WTC11 (cell line): Measurements from ENCODE around the gene RAC2. TPM values are rescaled to one million over a fixed set of nuclear protein-coding genes. Genes with fewer than 3 reads are reported as not detected.

ENCODE experiments used
- ATAC-seq: fragments of 200-7000 bp; cut with Tn5 transposase; 2 replicates; pipeline ENCODE4 v1.10.0; 2021; ENCODE audit warnings: mild to moderate bottlenecking, moderate library complexity
- CTCF ChIA-PET: fragments of 300-600 bp; sonication (Branson Sonifier 250); formaldehyde crosslinking; loops from one replicate; lab custom pipeline; 2021; ENCODE audit warnings: antibody characterized with exemption; lab: Charles Lee
- POLR2A ChIA-PET: fragments of 350-600 bp; sonication (Branson Sonifier 250); formaldehyde crosslinking; loops from one replicate; lab custom pipeline; 2021; ENCODE audit warnings: antibody characterized with exemption; lab: Charles Lee
- DNase-seq: peaks from one replicate; pipeline ENCODE4 v3.0.0; 2021; ENCODE audit warnings: low spot score
- H3K27ac Mint-ChIP-seq: 2 replicates; pipeline ENCODE4 v1.8.0; 2021; ENCODE audit warnings: mixed read lengths
- H3K27me3 Mint-ChIP-seq: 2 replicates; pipeline ENCODE4 v1.8.0; 2021; ENCODE audit warnings: low read depth, mild to moderate bottlenecking, moderate library complexity, mixed read lengths
- H3K36me3 Mint-ChIP-seq: 2 replicates; pipeline ENCODE4 v1.8.0; 2021; ENCODE audit warnings: mixed read lengths
- H3K4me1 Mint-ChIP-seq: 2 replicates; pipeline ENCODE4 v1.8.0; 2022; ENCODE audit warnings: mixed read lengths
- H3K4me3 Mint-ChIP-seq: 2 replicates; pipeline ENCODE4 v1.8.0; 2021; ENCODE audit warnings: mild to moderate bottlenecking, moderate library complexity, mixed read lengths
- H3K9me3 Mint-ChIP-seq: 2 replicates; pipeline ENCODE4 v1.8.0; 2021; ENCODE audit warnings: mixed read lengths
- AFF4 ChIP-seq: sonication (generic); formaldehyde crosslinking; IDR thresholded peaks from 2 replicates; pipeline ENCODE4 v1.8.1; 2023; ENCODE audit warnings: mild to moderate bottlenecking, missing genetic modification reagents, borderline replicate concordance
- ATF1 ChIP-seq: sonication (generic); formaldehyde crosslinking; IDR thresholded peaks from 2 replicates; pipeline ENCODE4 v1.8.1; 2023; ENCODE audit warnings: mild to moderate bottlenecking, moderate library complexity, missing genetic modification reagents
- CREM ChIP-seq: sonication (generic); formaldehyde crosslinking; IDR thresholded peaks from 2 replicates; pipeline ENCODE4 v1.8.1; 2022; ENCODE audit warnings: mild to moderate bottlenecking, missing genetic modification reagents, moderate library complexity
- ERG ChIP-seq: fragments of 250-450 bp; sonication (Bioruptor Pico); IDR thresholded peaks from 2 replicates; pipeline ENCODE4 v1.8.0; 2021; ENCODE audit warnings: mild to moderate bottlenecking
- FOXJ3 ChIP-seq: sonication (generic); formaldehyde crosslinking; IDR thresholded peaks from 2 replicates; pipeline ENCODE4 v1.9.0; 2021; ENCODE audit warnings: missing genetic modification reagents, mild to moderate bottlenecking, borderline replicate concordance
- GTF2I ChIP-seq: fragments of 250-450 bp; sonication (Bioruptor Pico); conservative IDR thresholded peaks from 2 replicates; pipeline ENCODE4 v1.4.0; 2021; ENCODE audit warnings: mild to moderate bottlenecking
- KAT7 ChIP-seq: sonication (generic); formaldehyde crosslinking; IDR thresholded peaks from 2 replicates; pipeline ENCODE4 v1.8.1; 2023; ENCODE audit warnings: missing genetic modification reagents, mild to moderate bottlenecking, borderline replicate concordance
- NFYB ChIP-seq: sonication (generic); formaldehyde crosslinking; conservative IDR thresholded peaks from 2 replicates; pipeline ENCODE4 v1.8.0; 2022; ENCODE audit warnings: low read depth, missing genetic modification reagents
- RORB ChIP-seq: fragments of 250-450 bp; sonication (Bioruptor Pico); IDR thresholded peaks from 2 replicates; pipeline ENCODE4 v1.9.0; 2021; ENCODE audit warnings: mild to moderate bottlenecking
- TEAD4 ChIP-seq: sonication (generic); formaldehyde crosslinking; IDR thresholded peaks from 2 replicates; pipeline ENCODE4 v1.8.0; 2022; ENCODE audit warnings: mild to moderate bottlenecking, missing genetic modification reagents
- ZBTB21 ChIP-seq: sonication (generic); formaldehyde crosslinking; IDR thresholded peaks from 2 replicates; pipeline ENCODE4 v1.8.1; 2023; ENCODE audit warnings: mild to moderate bottlenecking, missing genetic modification reagents, borderline replicate concordance
- ZNF121 ChIP-seq: sonication (generic); formaldehyde crosslinking; IDR thresholded peaks from 2 replicates; pipeline ENCODE4 v1.8.0; 2023; ENCODE audit warnings: missing genetic modification reagents
- ZNF219 ChIP-seq: sonication (generic); formaldehyde crosslinking; IDR thresholded peaks from 2 replicates; pipeline ENCODE4 v1.8.0; 2023; ENCODE audit warnings: missing genetic modification reagents, mild to moderate bottlenecking, borderline replicate concordance
- ZNF423 ChIP-seq: fragments of 250-450 bp; sonication (Bioruptor Pico); IDR thresholded peaks from 2 replicates; pipeline ENCODE4 v2.1.2; 2022; ENCODE audit warnings: mild to moderate bottlenecking, moderate library complexity
- total RNA-seq: library from RNA; stranded (reverse); gene quantifications from 3 replicates; pipeline ENCODE4 v1.2.3, GENCODE V29; 2021
- TF ChIP-seq, protein P1 (sequence below): fragments of 250-450 bp; sonication (Bioruptor Pico); IDR thresholded peaks from 2 replicates; pipeline ENCODE4 v1.9.0; 2021; ENCODE audit warnings: moderate library complexity, mild to moderate bottlenecking, inconsistent platforms, borderline replicate concordance
- TF ChIP-seq, protein P2 (sequence below): fragments of 250-450 bp; sonication (Bioruptor Pico); IDR thresholded peaks from 2 replicates; pipeline ENCODE4 v1.9.0; 2021; ENCODE audit warnings: mild to moderate bottlenecking
- TF ChIP-seq, protein P3 (sequence below): sonication (generic); formaldehyde crosslinking; IDR thresholded peaks from 2 replicates; pipeline ENCODE4 v1.8.1; 2023; ENCODE audit warnings: mild to moderate bottlenecking, missing genetic modification reagents, moderate library complexity
- TF ChIP-seq, protein P4 (sequence below): sonication (generic); formaldehyde crosslinking; IDR thresholded peaks from 2 replicates; pipeline ENCODE4 v1.8.1; 2022; ENCODE audit warnings: low read depth, missing genetic modification reagents, borderline replicate concordance
- TF ChIP-seq, protein P5 (sequence below): fragments of 250-450 bp; sonication (Bioruptor Pico); IDR thresholded peaks from 2 replicates; pipeline ENCODE4 v1.9.0; 2021; ENCODE audit warnings: mild to moderate bottlenecking, borderline replicate concordance

RAC2 gene
- total RNA-seq, 1 experiment from 2014 or later, result 3.6 TPM

- POLR2A ChIA-PET, result no interaction called here
- peaks cover 34% of the 10 kb centered on the region for H3K27me3 Mint-ChIP-seq
- H3K4me3 Mint-ChIP-seq, result no peak overlapping the region
- H3K27ac Mint-ChIP-seq, result no peak overlapping the region
- CTCF ChIA-PET, result interaction anchor here (0.9 to 1.7 kb wide), 4 partner anchors 26 to 164 kb away, joined by 3 to 4 read pairs (median 4); no protein-coding TSS in a partner anchor
- DNase-seq (no peak), ATAC-seq (no peak)
- H3K4me1 Mint-ChIP-seq, result peaks cover 16% of the 10 kb centered on the region
- H3K36me3 Mint-ChIP-seq, result peaks cover 4% of the 10 kb centered on the region
- TF ChIP-seq ZBTB21 (CRISPR knock-in tag), result no peak
- TF ChIP-seq, protein P1, sequence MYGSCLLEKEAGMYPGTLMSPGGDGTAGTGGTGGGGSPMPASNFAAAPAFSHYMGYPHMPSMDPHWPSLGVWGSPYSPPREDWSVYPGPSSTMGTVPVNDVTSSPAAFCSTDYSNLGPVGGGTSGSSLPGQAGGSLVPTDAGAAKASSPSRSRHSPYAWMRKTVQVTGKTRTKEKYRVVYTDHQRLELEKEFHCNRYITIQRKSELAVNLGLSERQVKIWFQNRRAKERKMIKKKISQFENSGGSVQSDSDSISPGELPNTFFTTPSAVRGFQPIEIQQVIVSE (CRISPR knock-in tag), result no peak
- TF ChIP-seq KAT7 (CRISPR knock-in tag), result no peak
- TF ChIP-seq, protein P2, sequence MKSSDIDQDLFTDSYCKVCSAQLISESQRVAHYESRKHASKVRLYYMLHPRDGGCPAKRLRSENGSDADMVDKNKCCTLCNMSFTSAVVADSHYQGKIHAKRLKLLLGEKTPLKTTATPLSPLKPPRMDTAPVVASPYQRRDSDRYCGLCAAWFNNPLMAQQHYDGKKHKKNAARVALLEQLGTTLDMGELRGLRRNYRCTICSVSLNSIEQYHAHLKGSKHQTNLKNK (CRISPR knock-in tag), result no peak
- no peak for TF ChIP-seq RORB (CRISPR knock-in tag)
- no peak for TF ChIP-seq ZNF219 (CRISPR knock-in tag)
- no peak for TF ChIP-seq ERG (CRISPR knock-in tag)
- no peak for TF ChIP-seq GTF2I (CRISPR knock-in tag)
- TF ChIP-seq AFF4 (CRISPR knock-in tag), result no peak
- no peak for TF ChIP-seq ATF1 (CRISPR knock-in tag)
- no peak for TF ChIP-seq ZNF423 (CRISPR knock-in tag)
- no peak for TF ChIP-seq TEAD4
- no peak for TF ChIP-seq ZNF121 (CRISPR knock-in tag)
- H3K9me3 Mint-ChIP-seq, result peaks cover 17% of the 10 kb centered on the region
Measured at GRCh38 chr22:37263966-37264887, 20.2 kb upstream of the RAC2 start.

DNA sequence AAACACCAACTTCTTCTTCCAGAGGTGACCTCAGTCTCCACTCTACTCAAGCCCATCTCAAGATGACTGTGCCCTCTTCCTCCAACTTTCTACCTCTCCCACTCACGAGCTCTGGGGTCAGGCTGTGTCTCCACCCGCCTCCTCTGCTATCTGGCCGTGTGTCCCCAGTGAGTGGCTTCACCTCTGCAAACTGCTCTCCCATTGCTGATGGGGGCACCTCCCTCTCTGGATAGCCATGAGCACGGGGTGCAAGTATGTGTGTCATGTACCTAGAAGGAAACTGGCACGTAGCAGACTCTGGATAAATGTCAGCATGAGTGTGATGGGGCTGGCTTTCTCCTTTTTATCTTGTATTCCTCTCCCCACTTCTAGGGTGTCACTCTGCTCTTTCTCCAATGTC is 18.3 kb upstream of the RAC2 start:
- CTCF ChIA-PET, result interaction anchor here (0.6 to 4.5 kb wide), 7 partner anchors 18 to 264 kb away, joined by 3 to 83 read pairs (median 4); partner anchors contain the start of gene RAC2
- no peak overlapping the region for H3K4me3 Mint-ChIP-seq
- no peak for DNase-seq
- H3K27me3 Mint-ChIP-seq, result peaks cover 34% of the 10 kb centered on the region
- peaks cover 4% of the 10 kb centered on the region for H3K36me3 Mint-ChIP-seq
- H3K4me1 Mint-ChIP-seq, result peaks cover 24% of the 10 kb centered on the region
- POLR2A ChIA-PET, result no interaction called here
- no peak for TF ChIP-seq CREM
- TF ChIP-seq, protein P3, sequence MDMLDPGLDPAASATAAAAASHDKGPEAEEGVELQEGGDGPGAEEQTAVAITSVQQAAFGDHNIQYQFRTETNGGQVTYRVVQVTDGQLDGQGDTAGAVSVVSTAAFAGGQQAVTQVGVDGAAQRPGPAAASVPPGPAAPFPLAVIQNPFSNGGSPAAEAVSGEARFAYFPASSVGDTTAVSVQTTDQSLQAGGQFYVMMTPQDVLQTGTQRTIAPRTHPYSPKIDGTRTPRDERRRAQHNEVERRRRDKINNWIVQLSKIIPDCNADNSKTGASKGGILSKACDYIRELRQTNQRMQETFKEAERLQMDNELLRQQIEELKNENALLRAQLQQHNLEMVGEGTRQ, result no peak
- TF ChIP-seq, protein P4, sequence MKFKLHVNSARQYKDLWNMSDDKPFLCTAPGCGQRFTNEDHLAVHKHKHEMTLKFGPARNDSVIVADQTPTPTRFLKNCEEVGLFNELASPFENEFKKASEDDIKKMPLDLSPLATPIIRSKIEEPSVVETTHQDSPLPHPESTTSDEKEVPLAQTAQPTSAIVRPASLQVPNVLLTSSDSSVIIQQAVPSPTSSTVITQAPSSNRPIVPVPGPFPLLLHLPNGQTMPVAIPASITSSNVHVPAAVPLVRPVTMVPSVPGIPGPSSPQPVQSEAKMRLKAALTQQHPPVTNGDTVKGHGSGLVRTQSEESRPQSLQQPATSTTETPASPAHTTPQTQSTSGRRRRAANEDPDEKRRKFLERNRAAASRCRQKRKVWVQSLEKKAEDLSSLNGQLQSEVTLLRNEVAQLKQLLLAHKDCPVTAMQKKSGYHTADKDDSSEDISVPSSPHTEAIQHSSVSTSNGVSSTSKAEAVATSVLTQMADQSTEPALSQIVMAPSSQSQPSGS, result no peak
- TF ChIP-seq, protein P5, sequence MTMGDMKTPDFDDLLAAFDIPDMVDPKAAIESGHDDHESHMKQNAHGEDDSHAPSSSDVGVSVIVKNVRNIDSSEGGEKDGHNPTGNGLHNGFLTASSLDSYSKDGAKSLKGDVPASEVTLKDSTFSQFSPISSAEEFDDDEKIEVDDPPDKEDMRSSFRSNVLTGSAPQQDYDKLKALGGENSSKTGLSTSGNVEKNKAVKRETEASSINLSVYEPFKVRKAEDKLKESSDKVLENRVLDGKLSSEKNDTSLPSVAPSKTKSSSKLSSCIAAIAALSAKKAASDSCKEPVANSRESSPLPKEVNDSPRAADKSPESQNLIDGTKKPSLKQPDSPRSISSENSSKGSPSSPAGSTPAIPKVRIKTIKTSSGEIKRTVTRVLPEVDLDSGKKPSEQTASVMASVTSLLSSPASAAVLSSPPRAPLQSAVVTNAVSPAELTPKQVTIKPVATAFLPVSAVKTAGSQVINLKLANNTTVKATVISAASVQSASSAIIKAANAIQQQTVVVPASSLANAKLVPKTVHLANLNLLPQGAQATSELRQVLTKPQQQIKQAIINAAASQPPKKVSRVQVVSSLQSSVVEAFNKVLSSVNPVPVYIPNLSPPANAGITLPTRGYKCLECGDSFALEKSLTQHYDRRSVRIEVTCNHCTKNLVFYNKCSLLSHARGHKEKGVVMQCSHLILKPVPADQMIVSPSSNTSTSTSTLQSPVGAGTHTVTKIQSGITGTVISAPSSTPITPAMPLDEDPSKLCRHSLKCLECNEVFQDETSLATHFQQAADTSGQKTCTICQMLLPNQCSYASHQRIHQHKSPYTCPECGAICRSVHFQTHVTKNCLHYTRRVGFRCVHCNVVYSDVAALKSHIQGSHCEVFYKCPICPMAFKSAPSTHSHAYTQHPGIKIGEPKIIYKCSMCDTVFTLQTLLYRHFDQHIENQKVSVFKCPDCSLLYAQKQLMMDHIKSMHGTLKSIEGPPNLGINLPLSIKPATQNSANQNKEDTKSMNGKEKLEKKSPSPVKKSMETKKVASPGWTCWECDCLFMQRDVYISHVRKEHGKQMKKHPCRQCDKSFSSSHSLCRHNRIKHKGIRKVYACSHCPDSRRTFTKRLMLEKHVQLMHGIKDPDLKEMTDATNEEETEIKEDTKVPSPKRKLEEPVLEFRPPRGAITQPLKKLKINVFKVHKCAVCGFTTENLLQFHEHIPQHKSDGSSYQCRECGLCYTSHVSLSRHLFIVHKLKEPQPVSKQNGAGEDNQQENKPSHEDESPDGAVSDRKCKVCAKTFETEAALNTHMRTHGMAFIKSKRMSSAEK, result no peak
- no peak for TF ChIP-seq NFYB (CRISPR knock-in tag)
- no peak for TF ChIP-seq FOXJ3 (CRISPR knock-in tag)
- TF ChIP-seq, all 79 proteins: peak for 0
- H3K9me3 Mint-ChIP-seq, result peaks cover 17% of the 10 kb centered on the region
- no peak for ATAC-seq
- H3K27ac Mint-ChIP-seq, result no peak overlapping the region
